ENCODE measurements around the gene ERN1.

GRCh38 chr17:64037180-64037579 lies 92.8 kb downstream of the ERN1 start:
- TF ChIP-seq CTCF (conservative IDR thresholded peaks at IDR 0.05; ENCODE audit: low read length) (no peak), EZH2phosphoT487 (IDR thresholded peaks at IDR 0.05; ENCODE audit: borderline replicate concordance) (no peak)
